HFF-Myc (cell line): ENCODE data around the gene PTGR3.

Source experiments
- DNase-seq: peaks from one replicate; pipeline ENCODE4 v3.0.0-alpha.2; 2011; ENCODE audit warnings: low read depth; ENCODE audit errors: extremely low read depth
- H3K4me3 ChIP-seq: replicated peaks from 2 replicates; pipeline ENCODE4 v1.5.1; 2011; ENCODE audit warnings: low read depth, mild to moderate bottlenecking, control low read depth, low read length
- CTCF ChIP-seq: IDR thresholded peaks from 2 replicates; pipeline ENCODE4 v1.5.1; 2012; ENCODE audit warnings: mild to moderate bottlenecking, low read depth, low read length, control low read depth; ENCODE audit errors: missing control alignments

The PTGR3 gene

GRCh38 chr18:75208155-75208835 is 644 bp downstream of the PTGR3 start:
- DNase-seq, result no peak
- no peak for TF ChIP-seq CTCF
- peak overlapping the region; percentile 96 for H3K4me3 ChIP-seq

DNA sequence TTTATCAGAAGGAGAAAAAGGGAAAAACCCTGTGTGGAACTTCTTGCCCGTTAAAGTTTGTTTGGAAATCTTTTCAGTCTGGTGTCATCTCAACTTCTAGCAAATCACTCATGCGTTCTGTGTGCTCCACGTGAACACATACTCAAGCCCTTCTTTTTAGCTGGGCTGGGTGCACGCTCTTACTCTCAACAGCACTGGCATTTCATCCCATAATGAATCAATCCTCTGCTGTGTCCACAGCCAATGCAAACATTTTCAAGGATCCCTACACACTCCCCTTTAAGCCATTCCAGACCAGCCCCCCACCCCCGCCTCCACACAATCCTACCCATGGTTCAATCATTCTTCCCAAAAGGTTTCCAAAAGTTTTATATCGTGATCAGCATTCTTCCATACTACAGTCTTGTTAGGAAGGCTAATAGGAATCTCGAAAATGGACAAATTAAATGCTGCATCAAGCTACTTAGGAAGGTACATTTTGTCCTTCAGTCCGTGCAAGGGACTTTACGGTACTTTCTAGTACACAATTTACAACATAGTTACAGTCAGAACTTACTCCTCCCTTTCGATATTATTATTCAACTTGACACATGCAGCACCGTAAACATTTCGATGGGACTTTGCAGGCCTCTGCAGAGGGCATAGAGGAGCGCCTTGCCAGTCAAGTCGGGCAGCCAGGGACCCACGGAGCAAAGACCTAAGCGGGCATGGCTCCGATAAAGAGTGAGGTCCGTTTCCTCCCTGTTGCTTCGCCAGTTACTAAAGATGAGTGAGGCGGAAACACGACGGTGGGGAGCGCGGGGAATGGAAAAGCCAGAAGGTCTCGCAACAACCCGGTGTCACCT is 1.4 kb downstream of the PTGR3 start:
- peak overlapping the region; percentile 96 for H3K4me3 ChIP-seq
- TF ChIP-seq CTCF, result no peak
- DNase-seq, result no peak

- peak overlapping the region; percentile 96 for H3K4me3 ChIP-seq
- DNase-seq, result no peak
- no peak for TF ChIP-seq CTCF
Measured at GRCh38 chr18:75206452-75207309, 2.3 kb downstream of the PTGR3 start.

DNA sequence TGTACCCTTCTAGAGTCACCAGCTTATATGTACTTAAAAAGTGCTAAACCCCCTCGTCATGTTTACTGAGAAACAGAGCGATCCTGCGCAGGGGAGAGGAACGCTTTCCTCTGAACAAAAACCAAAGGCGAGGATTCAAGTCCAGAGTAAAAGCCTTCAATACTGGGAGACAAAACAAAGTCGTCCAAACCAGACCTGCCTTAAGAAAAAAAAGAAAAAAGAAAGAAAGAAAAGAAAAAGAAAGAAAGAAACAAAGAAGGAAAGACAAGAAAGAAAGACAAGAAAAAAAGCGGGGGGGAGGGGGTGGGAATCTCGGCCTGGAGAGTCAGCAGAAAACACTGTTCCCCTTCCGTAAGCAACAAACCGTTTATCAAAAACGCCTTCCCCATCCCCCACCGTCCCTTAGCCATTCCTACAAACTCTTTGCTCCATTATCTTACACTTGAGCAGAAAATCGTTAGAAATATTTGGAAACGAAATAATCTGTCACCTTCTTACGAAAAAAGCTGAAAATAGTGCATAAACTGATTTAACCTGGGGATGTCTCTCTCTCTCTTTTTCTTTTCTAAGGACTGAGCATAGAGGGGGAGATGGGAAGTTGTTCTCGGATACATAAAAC is 3.3 kb downstream of the PTGR3 start:
- peak overlapping the region; percentile 96 for H3K4me3 ChIP-seq
- TF ChIP-seq CTCF, result no peak
- DNase-seq, result no peak

DNA sequence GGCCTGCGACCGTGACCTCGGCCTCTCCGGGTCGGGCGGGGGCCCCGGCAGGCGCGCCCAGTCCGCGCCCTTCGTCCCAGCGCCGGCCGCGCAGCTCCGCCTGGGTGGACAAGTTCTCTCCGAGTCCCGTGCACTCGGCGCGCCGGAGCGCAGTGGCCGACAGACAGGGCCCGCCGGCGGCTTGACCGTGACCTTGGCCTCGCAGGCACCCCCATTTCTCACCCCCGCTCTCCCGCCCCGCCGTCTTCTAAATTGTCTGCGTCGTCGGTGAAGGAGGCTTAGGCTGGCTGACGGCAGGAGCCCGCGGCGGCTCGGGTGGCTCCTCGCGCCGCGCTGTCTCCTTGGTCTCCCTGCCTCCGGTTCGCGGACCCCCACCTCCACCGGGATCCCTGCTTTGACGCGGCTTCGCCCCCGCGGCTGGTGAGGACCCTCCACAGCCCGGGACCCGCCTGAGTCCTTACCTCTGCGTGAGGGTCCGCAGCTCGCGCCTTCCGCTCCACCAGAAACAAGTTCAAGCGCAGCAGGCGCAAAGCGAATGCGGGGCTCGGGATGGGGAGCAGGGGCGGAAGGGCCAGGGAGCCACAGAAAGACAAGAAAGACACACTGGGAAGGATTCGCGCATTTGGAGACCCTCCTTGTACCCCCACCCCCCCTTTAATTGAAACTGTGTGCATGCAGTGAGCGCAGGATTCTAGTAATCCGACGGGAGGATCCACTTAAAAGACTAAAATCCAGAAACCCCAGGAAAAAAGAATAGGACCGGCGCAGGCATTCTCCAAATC is 4.0 kb downstream of the PTGR3 start:
- no peak for TF ChIP-seq CTCF
- no peak for DNase-seq
- peak overlapping the region; percentile 96 for H3K4me3 ChIP-seq

GRCh38 chr18:75204269-75204731 is 4.6 kb downstream of the PTGR3 start:
- DNase-seq, result no peak
- peak overlapping the region; percentile 96 for H3K4me3 ChIP-seq
- no peak for TF ChIP-seq CTCF
